ENCODE data around the gene RPTOR. TPM values are rescaled to one million over a fixed set of nuclear protein-coding genes. Genes with fewer than 3 reads are reported as not detected.

Gene RPTOR, protein sequence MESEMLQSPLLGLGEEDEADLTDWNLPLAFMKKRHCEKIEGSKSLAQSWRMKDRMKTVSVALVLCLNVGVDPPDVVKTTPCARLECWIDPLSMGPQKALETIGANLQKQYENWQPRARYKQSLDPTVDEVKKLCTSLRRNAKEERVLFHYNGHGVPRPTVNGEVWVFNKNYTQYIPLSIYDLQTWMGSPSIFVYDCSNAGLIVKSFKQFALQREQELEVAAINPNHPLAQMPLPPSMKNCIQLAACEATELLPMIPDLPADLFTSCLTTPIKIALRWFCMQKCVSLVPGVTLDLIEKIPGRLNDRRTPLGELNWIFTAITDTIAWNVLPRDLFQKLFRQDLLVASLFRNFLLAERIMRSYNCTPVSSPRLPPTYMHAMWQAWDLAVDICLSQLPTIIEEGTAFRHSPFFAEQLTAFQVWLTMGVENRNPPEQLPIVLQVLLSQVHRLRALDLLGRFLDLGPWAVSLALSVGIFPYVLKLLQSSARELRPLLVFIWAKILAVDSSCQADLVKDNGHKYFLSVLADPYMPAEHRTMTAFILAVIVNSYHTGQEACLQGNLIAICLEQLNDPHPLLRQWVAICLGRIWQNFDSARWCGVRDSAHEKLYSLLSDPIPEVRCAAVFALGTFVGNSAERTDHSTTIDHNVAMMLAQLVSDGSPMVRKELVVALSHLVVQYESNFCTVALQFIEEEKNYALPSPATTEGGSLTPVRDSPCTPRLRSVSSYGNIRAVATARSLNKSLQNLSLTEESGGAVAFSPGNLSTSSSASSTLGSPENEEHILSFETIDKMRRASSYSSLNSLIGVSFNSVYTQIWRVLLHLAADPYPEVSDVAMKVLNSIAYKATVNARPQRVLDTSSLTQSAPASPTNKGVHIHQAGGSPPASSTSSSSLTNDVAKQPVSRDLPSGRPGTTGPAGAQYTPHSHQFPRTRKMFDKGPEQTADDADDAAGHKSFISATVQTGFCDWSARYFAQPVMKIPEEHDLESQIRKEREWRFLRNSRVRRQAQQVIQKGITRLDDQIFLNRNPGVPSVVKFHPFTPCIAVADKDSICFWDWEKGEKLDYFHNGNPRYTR (N-terminal part only)
- 10 to 100 TPM; 44.9 to 46.1 TPM for total RNA-seq
- polyA plus RNA-seq = 10 to 100 TPM; 12.4 to 14.5 TPM
- long read RNA-seq, donor 1 = 0 reads
- long read RNA-seq, donor 2 = 0 reads
- long read RNA-seq, donor 3 = 0 reads
- long read RNA-seq, donor 4 = 0 reads
- long read RNA-seq, donor 5, partial matches to known transcripts = 0 of 1 reads
- long read RNA-seq, donor 5, other reads (novel, unspliced or antisense) = 0 of 1 reads

DNA sequence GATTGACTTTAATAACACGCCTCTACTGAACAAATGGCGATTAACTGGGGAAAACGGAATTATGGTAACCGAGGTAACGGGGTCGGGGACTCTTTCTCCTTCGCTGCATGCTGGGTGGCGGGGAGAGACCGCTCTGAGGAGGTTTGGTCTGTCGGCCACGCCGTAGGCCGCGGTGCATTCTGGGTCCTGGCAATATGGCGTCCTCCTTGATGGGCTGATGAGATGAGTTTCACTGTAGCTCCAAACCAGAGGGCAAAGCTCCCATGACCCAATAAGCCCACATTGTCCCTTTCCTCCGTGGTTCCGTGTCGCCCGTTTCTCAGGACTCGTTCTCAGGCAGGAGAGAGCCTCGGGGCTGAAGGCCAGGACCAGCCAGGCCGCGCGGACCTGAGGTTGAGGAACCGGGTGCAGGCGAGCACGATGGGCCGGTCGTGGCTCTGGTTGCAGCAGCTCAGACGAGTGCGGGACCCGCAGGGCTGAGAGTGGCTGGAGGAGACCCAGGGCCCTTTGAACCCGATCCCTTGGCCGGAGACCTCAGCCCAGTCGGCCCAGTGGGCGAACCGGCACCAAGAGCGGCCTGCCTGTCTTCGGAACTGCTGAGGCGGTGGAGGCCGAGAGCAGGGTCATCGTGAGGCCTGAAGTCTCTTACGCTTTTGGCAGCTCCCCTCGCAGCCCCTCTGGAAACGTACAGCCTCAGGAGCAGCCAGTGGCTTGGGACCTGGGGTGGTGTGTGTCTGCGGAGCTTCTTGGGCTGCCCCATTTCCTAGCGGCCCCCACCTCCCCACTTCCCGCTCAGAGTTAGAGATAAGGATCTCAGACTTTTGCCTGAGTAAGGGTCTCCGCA lies at the start of gene RPTOR:
Gene RPTOR, plus strand, starts transcription at position 184 of the 844 bp plus-strand sequence. CDS start 792 bp downstream, outside the sequence.
- peaks cover 0 to 4% (median 0%) of the 10 kb centered on the region in 4 donors for H3K36me3 ChIP-seq (ENCODE audit: control insufficient read depth in 4 of 4, insufficient read depth in 4 of 4, low read length in 4 of 4)
- TF ChIP-seq, protein P1, sequence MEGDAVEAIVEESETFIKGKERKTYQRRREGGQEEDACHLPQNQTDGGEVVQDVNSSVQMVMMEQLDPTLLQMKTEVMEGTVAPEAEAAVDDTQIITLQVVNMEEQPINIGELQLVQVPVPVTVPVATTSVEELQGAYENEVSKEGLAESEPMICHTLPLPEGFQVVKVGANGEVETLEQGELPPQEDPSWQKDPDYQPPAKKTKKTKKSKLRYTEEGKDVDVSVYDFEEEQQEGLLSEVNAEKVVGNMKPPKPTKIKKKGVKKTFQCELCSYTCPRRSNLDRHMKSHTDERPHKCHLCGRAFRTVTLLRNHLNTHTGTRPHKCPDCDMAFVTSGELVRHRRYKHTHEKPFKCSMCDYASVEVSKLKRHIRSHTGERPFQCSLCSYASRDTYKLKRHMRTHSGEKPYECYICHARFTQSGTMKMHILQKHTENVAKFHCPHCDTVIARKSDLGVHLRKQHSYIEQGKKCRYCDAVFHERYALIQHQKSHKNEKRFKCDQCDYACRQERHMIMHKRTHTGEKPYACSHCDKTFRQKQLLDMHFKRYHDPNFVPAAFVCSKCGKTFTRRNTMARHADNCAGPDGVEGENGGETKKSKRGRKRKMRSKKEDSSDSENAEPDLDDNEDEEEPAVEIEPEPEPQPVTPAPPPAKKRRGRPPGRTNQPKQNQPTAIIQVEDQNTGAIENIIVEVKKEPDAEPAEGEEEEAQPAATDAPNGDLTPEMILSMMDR (IDR thresholded peaks at IDR 0.05; ENCODE audit: control extremely low read depth, extremely low read depth) = no peak
- H3K4me3 ChIP-seq = peak within 1 kb of the TSS; percentile 96
- H3K4me1 ChIP-seq (ENCODE audit: control insufficient read depth in 5 of 5, insufficient read depth in 5 of 5, low read length in 5 of 5) = peaks cover 4 to 13% (median 5%) of the 10 kb centered on the region in 5 donors
- H3K27me3 ChIP-seq (ENCODE audit: control insufficient read depth in 3 of 3, insufficient read depth in 3 of 3, low read length in 2 of 3) = no peaks in the 10 kb centered on the region
- no peaks in the 10 kb centered on the region for H3K9me3 ChIP-seq (ENCODE audit: control insufficient read depth in 4 of 4, insufficient read depth in 3 of 4, low read length in 3 of 4)
- H3K9ac ChIP-seq (ENCODE audit: insufficient read depth in 1 of 2, low read length in 2 of 2) = peak within 1 kb of the TSS; percentile 77 to 81
- 0% methylated on average over 49 of the region's 49 CpGs for WGBS, 2 donors
- peak within 1 kb of the TSS; percentile 63 to 91 for H3K27ac ChIP-seq (ENCODE audit: low read depth in 1 of 2, low read length in 1 of 2)
- DNase-seq (peak; percentile 93 to 96 (median 95)), ATAC-seq (ENCODE audit: insufficient read depth, low FRiP score) (peak; percentile 98)

DNA sequence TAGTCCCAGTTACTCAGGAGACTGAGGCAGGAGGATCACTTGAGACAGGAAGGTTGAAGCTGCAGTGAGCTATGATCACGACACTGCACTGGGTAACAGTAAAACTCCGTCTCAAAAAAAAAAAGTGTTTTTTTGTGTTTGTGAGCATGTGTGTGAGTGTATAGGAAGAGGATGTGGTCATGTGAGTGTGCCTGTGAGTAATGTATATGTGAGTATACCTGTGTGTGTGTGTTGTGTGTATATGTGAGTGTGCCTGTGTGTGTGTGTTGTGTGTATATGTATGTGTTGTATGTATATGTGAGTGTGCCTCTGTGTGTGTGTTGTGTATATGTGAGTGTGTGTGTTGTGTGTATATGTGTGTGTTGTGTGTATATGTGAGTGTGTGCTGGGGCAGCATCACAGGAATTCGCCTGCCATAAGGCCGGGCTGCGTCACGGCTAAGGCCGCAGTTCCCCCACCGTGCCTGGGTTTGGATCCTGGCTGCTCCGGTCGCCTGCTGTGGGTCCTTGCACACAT lies 46.9 kb upstream of the RPTOR start:
- no peak overlapping the region for H3K27ac ChIP-seq (ENCODE audit: low read depth in 1 of 2, low read length in 1 of 2)

More for the DNA sequence above, 46.9 kb upstream of the RPTOR start:
- Histone ChIP-seq H3K27me3 (ENCODE audit: control insufficient read depth in 3 of 3, insufficient read depth in 3 of 3, low read length in 2 of 3) (peaks cover 0 to 8% (median 3%) of the 10 kb centered on the region in 3 donors), H3K4me3 (no peak overlapping the region), H3K9me3 (ENCODE audit: control insufficient read depth in 4 of 4, insufficient read depth in 3 of 4, low read length in 3 of 4) (peaks cover 0 to 2% (median 0%) of the 10 kb centered on the region in 4 donors), H3K9ac (ENCODE audit: insufficient read depth in 1 of 2, low read length in 2 of 2) (no peak overlapping the region), H3K4me1 (ENCODE audit: control insufficient read depth in 5 of 5, insufficient read depth in 5 of 5, low read length in 5 of 5) (peaks cover 0 to 23% (median 3%) of the 10 kb centered on the region in 5 donors), H3K36me3 (ENCODE audit: control insufficient read depth in 4 of 4, insufficient read depth in 4 of 4, low read length in 4 of 4) (no peaks in the 10 kb centered on the region)
- DNase-seq (no peak), ATAC-seq (ENCODE audit: insufficient read depth, low FRiP score) (no peak)
- WGBS, 2 donors = 67% methylated on average over 10 of the region's 10 CpGs
- TF ChIP-seq, protein P1 (IDR thresholded peaks at IDR 0.05; ENCODE audit: control extremely low read depth, extremely low read depth) = no peak

Measured in lung (tissue), 16 donors.